GM12891 (cell line): ENCODE results near the gene GSTM2.

ENCODE experiments used
- PAX5 ChIP-seq: IDR thresholded peaks from 2 replicates; pipeline ENCODE4 v1.6.1; 2011; ENCODE audit warnings: low read length, moderate library complexity, mild to moderate bottlenecking; ENCODE audit not compliant: insufficient read depth, severe bottlenecking
- POLR2A ChIP-seq: IDR thresholded peaks from 2 replicates; pipeline ENCODE4 v1.6.1; 2011; ENCODE audit warnings: low read depth, low read length, control low read depth
- POLR2AphosphoS5 ChIP-seq: IDR thresholded peaks from 2 replicates; pipeline ENCODE4 v1.6.1; 2011; ENCODE audit warnings: low read depth, low read length, control low read depth
- SPI1 ChIP-seq: IDR thresholded peaks from 2 replicates; pipeline ENCODE4 v1.6.1; 2011; ENCODE audit warnings: low read depth, low read length, control low read depth
- TAF1 ChIP-seq: IDR thresholded peaks from 2 replicates; pipeline ENCODE4 v1.6.1; 2011; ENCODE audit warnings: low read depth, low read length, control low read depth

GRCh38 chr1:109716121-109716520, 48.3 kb downstream of the GSTM2 start:
- TF ChIP-seq POLR2AphosphoS5 (no peak), POLR2A (no peak), TAF1 (no peak), PAX5 (no peak), SPI1 (no peak)
